Amniotic epithelial cell (primary cell): ENCODE measurements around the gene MCOLN1.
A peak's percentile ranks its signal among the peaks of the same experiment; 100 is the strongest.

Experiments used
- DNase-seq: peaks from one replicate; pipeline ENCODE4 v3.0.0-alpha.2; 2010; ENCODE audit warnings: low read depth

The MCOLN1 gene

GRCh38 chr19:7504684-7505083, 17.7 kb upstream of the MCOLN1 start:
- DNase-seq, result no peak

GRCh38 chr19:7505288-7505681, 17.1 kb upstream of the MCOLN1 start:
- DNase-seq, result no peak

- peak; percentile 42 for DNase-seq
These were observed 16.6 kb upstream of the MCOLN1 start for GRCh38 chr19:7505682-7506384.

GRCh38 chr19:7506385-7507328, 15.8 kb upstream of the MCOLN1 start:
- peak; percentile 93 for DNase-seq

GRCh38 chr19:7507884-7508283, 14.5 kb upstream of the MCOLN1 start:
- DNase-seq, result peak; percentile 85

- no peak for DNase-seq
These were observed 12.8 kb upstream of the MCOLN1 start for GRCh38 chr19:7509625-7510024.

GRCh38 chr19:7512400-7512851, 10.0 kb upstream of the MCOLN1 start:
- no peak for DNase-seq

- DNase-seq, result no peak
These were observed 8.4 kb upstream of the MCOLN1 start for GRCh38 chr19:7513809-7514642.

- DNase-seq, result peak; percentile 44
These were observed 7.2 kb upstream of the MCOLN1 start for GRCh38 chr19:7515110-7515644.

- DNase-seq, result peak; percentile 47
These were observed 6.7 kb upstream of the MCOLN1 start, which contains the start of gene ZNF358 for GRCh38 chr19:7515645-7516151. TSS of gene ZNF358 (plus strand) at chr19:7516103. CDS start at chr19:7519243, 3,140 bp downstream.

GRCh38 chr19:7516333-7516732, 6.1 kb upstream of the MCOLN1 start:
- DNase-seq, result no peak

GRCh38 chr19:7516878-7517277, 5.5 kb upstream of the MCOLN1 start:
- no peak for DNase-seq

GRCh38 chr19:7519361-7520130, 2.9 kb upstream of the MCOLN1 start:
- no peak for DNase-seq

GRCh38 chr19:7520131-7521051, 2.0 kb upstream of the MCOLN1 start:
- no peak for DNase-seq

- no peak for DNase-seq
These were observed 813 bp upstream of the MCOLN1 start for GRCh38 chr19:7521551-7522071.

GRCh38 chr19:7522923-7523667, 671 bp downstream of the MCOLN1 start:
- peak; percentile 19 for DNase-seq

- DNase-seq, result no peak
These were observed 2.1 kb downstream of the MCOLN1 start for GRCh38 chr19:7524523-7524922.

- no peak for DNase-seq
These were observed 2.7 kb downstream of the MCOLN1 start for GRCh38 chr19:7524992-7525739.
